ENCODE data around the gene POU2AF2. TPM values are rescaled to one million over a fixed set of nuclear protein-coding genes. Genes with fewer than 3 reads are reported as not detected.

Gene POU2AF2
- total and polyA plus RNA-seq, 2 of the 8 experiments (the other 6 are each of a cell fraction or from before 2014, with no cell fraction given), result not detected

DNA sequence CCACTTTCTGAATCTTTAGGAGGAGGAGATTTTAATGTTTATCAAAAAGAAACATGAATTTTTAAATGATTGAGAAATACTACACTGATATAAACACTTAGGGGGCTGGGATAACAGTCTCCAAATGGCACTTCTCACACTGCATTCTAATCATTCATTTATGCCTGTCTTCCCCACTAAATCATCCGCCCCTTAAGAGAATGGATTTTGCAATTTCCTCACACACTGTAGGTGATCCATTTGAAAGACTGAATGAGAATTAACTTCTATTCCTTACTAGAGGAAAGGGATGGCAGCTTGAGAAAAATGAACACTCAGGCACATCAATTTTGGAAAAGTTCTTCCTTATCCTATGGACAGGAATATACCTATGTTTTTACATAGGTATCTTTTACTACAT is 7.6 kb upstream of the POU2AF2 start:
- Histone ChIP-seq H3K23me2 (ENCODE audit: low read depth, low read length) (no peaks in the 10 kb centered on the region), H2AK5ac (ENCODE audit: low read depth, low read length) (no peak overlapping the region), H3K79me2 (ENCODE audit: control insufficient read depth in 1 of 2, insufficient read depth in 2 of 2, low read length in 2 of 2) (no peaks in the 10 kb centered on the region), H4K91ac (replicated peaks; ENCODE audit: insufficient read length, low read length) (no peak overlapping the region), H3K18ac (ENCODE audit: extremely low read depth, low read length) (no peak overlapping the region), H2BK5ac (ENCODE audit: low read depth, low read length) (no peak overlapping the region), H3K36me3 (ENCODE audit: control insufficient read depth in 2 of 4, insufficient read depth in 4 of 4, low read length in 3 of 4) (no peaks in the 10 kb centered on the region), H3K4me3 (ENCODE audit: extremely low read depth in 1 of 4, insufficient read depth in 2 of 4, low read depth in 3 of 4, low read length in 4 of 4) (no peak overlapping the region), H3K4me1 (replicated peaks in 1 of 4; ENCODE audit: control insufficient read depth in 3 of 4, insufficient read depth in 4 of 4, low read length in 3 of 4) (no peaks in the 10 kb centered on the region), H2BK12ac (ENCODE audit: low read depth, low read length) (no peak overlapping the region), H2BK20ac (ENCODE audit: low read length) (no peak overlapping the region), H4K20me1 (replicated peaks in 1 of 2; ENCODE audit: control insufficient read depth in 1 of 2, insufficient read depth in 2 of 2, low read length in 2 of 2) (no peaks in the 10 kb centered on the region), H3K56ac (replicated peaks; ENCODE audit: insufficient read length, low read depth, low read length) (no peak overlapping the region), H3K27ac (ENCODE audit: low read depth, low read length) (no peak overlapping the region), H3K9ac (replicated peaks in 1 of 4; ENCODE audit: extremely low read depth in 1 of 4, low read depth in 3 of 4, low read length in 3 of 4) (no peak overlapping the region), H3K9me3 (ENCODE audit: insufficient read depth in 2 of 2, low read depth in 1 of 2, low read length in 1 of 2) (no peaks in the 10 kb centered on the region), H3K4ac (replicated peaks; ENCODE audit: insufficient read length, low read depth, low read length) (no peak overlapping the region), H2AFZ (ENCODE audit: low read length) (no peak overlapping the region), H2BK15ac (ENCODE audit: low read length) (no peak overlapping the region), H4K5ac (ENCODE audit: insufficient read length, low read depth, low read length) (no peak overlapping the region), H3K23ac (ENCODE audit: insufficient read length) (no peak overlapping the region), H4K8ac (ENCODE audit: extremely low read depth, insufficient read depth, low read length) (no peak overlapping the region), H2BK120ac (replicated peaks; ENCODE audit: low read depth, low read length) (no peak overlapping the region), H3K27me3 (replicated peaks in 1 of 4; ENCODE audit: control insufficient read depth in 3 of 4, extremely low read depth in 1 of 4, insufficient read depth in 3 of 4, low read length in 3 of 4) (no peaks in the 10 kb centered on the region), H3K14ac (ENCODE audit: insufficient read length) (no peak overlapping the region), H3K4me2 (ENCODE audit: insufficient read depth in 1 of 2, low read depth in 2 of 2, low read length in 2 of 2) (no peak overlapping the region), H3K79me1 (ENCODE audit: low read depth, low read length) (no peaks in the 10 kb centered on the region)
- FAIRE-seq (no peak), DNase-seq (ENCODE audit: low read depth in 1 of 2, low spot score in 2 of 2) (no peak)
- ChIA-PET CTCF (ENCODE audit: partially characterized antibody) (interaction anchor here (1.2 to 2.2 kb wide), 2 partner anchors 185 to 191 kb away, joined by 4 to 6 read pairs; no protein-coding TSS in a partner anchor), POLR2A (ENCODE audit: partially characterized antibody) (no interaction called here)
- WGBS, 2 experiments (ENCODE audit: extremely low coverage in 1 of 2, insufficient coverage in 1 of 2, insufficient read length in 1 of 2, insufficient replicate concordance in 2 of 2, low coverage in 1 of 2, low lambda C conversion rate in 2 of 2, missing lambda C conversion rate in 1 of 2), result 89% methylated on average over 1 of the region's 1 CpG; no CpG with 5 or more reads in 1 of the 2 experiments
- TF ChIP-seq YY1 (IDR thresholded peaks at IDR 0.05; ENCODE audit: low read depth, low read length) (no peak), EP300 (IDR thresholded peaks at IDR 0.05; ENCODE audit: borderline replicate concordance in 1 of 2, low read depth in 2 of 2, low read length in 2 of 2) (no peak), KDM5A (IDR thresholded peaks at IDR 0.05; ENCODE audit: low read length) (no peak), NANOG (IDR thresholded peaks at IDR 0.05; ENCODE audit: insufficient read depth, low read depth, low read length, poor library complexity, severe bottlenecking) (no peak), NRF1 (IDR thresholded peaks at IDR 0.05; ENCODE audit: low read depth, low read length) (no peak), TBP (IDR thresholded peaks at IDR 0.05; ENCODE audit: low read depth, low read length) (no peak), KDM4A (IDR thresholded peaks at IDR 0.05; ENCODE audit: low read depth, low read length, severe bottlenecking) (no peak), HDAC6 (IDR thresholded peaks at IDR 0.05; ENCODE audit: low read depth, low read length) (no peak), POLR2AphosphoS5 (IDR thresholded peaks at IDR 0.05; ENCODE audit: low read depth, low read length) (no peak), SUZ12 (IDR thresholded peaks at IDR 0.05; ENCODE audit: low read length) (no peak), SP1 (IDR thresholded peaks at IDR 0.05; ENCODE audit: low read depth, low read length) (no peak), ASH2L (IDR thresholded peaks at IDR 0.05; ENCODE audit: low read length) (no peak), TCF12 (IDR thresholded peaks at IDR 0.05; ENCODE audit: low read depth, low read length) (no peak), RFX5 (IDR thresholded peaks at IDR 0.05; ENCODE audit: borderline replicate concordance, low read depth, low read length) (no peak)
- TF ChIP-seq, protein P1, sequence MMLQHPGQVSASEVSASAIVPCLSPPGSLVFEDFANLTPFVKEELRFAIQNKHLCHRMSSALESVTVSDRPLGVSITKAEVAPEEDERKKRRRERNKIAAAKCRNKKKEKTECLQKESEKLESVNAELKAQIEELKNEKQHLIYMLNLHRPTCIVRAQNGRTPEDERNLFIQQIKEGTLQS (IDR thresholded peaks at IDR 0.05; ENCODE audit: insufficient read depth, low read depth, low read length), result no peak

All from H1 (cell line).